ENCODE data around the gene DTX3. TPM values are rescaled to one million over a fixed set of nuclear protein-coding genes. Genes with fewer than 3 reads are reported as not detected.

Gene DTX3
- total RNA-seq, 1 donor from 2014 or later, result 43.7 TPM

GRCh38 chr12:57577981-57578758 is 26.5 kb upstream of the DTX3 start:
- H3K4me1 Mint-ChIP-seq (ENCODE audit: unreplicated experiment), result peaks cover 3% of the 10 kb centered on the region
- H3K27me3 Mint-ChIP-seq (ENCODE audit: unreplicated experiment), result peaks cover 14% of the 10 kb centered on the region
- no peak overlapping the region for H3K4me3 Mint-ChIP-seq (ENCODE audit: unreplicated experiment)
- no peak overlapping the region for H3K27ac Mint-ChIP-seq (ENCODE audit: unreplicated experiment)
- TF ChIP-seq CTCF (IDR thresholded peaks at IDR 0.05; ENCODE audit: unreplicated experiment), result no peak
- no peaks in the 10 kb centered on the region for H3K36me3 Mint-ChIP-seq (ENCODE audit: low read depth, unreplicated experiment)
- DNase-seq (ENCODE audit: low spot score), result no peak
- H3K9me3 Mint-ChIP-seq (ENCODE audit: unreplicated experiment), result no peaks in the 10 kb centered on the region

- no peaks in the 10 kb centered on the region for H3K9me3 Mint-ChIP-seq (ENCODE audit: unreplicated experiment)
- no peaks in the 10 kb centered on the region for H3K36me3 Mint-ChIP-seq (ENCODE audit: low read depth, unreplicated experiment)
- TF ChIP-seq CTCF (IDR thresholded peaks at IDR 0.05; ENCODE audit: unreplicated experiment), result no peak
- H3K27ac Mint-ChIP-seq (ENCODE audit: unreplicated experiment), result no peak overlapping the region
- peaks cover 13% of the 10 kb centered on the region for H3K27me3 Mint-ChIP-seq (ENCODE audit: unreplicated experiment)
- no peak overlapping the region for H3K4me3 Mint-ChIP-seq (ENCODE audit: unreplicated experiment)
- DNase-seq (ENCODE audit: low spot score), result no peak
- H3K4me1 Mint-ChIP-seq (ENCODE audit: unreplicated experiment), result peaks cover 7% of the 10 kb centered on the region
Measured at GRCh38 chr12:57579011-57579410, 25.6 kb upstream of the DTX3 start.

GRCh38 chr12:57579677-57580465 is 24.8 kb upstream of the DTX3 start:
- H3K27ac Mint-ChIP-seq (ENCODE audit: unreplicated experiment), result no peak overlapping the region
- DNase-seq (ENCODE audit: low spot score), result no peak
- H3K4me1 Mint-ChIP-seq (ENCODE audit: unreplicated experiment), result peaks cover 7% of the 10 kb centered on the region
- no peaks in the 10 kb centered on the region for H3K36me3 Mint-ChIP-seq (ENCODE audit: low read depth, unreplicated experiment)
- H3K27me3 Mint-ChIP-seq (ENCODE audit: unreplicated experiment), result peaks cover 12% of the 10 kb centered on the region
- H3K9me3 Mint-ChIP-seq (ENCODE audit: unreplicated experiment), result no peaks in the 10 kb centered on the region
- TF ChIP-seq CTCF (IDR thresholded peaks at IDR 0.05; ENCODE audit: unreplicated experiment), result no peak
- no peak overlapping the region for H3K4me3 Mint-ChIP-seq (ENCODE audit: unreplicated experiment)

- Mint-ChIP-seq H3K4me1 (ENCODE audit: unreplicated experiment) (peaks cover 7% of the 10 kb centered on the region), H3K4me3 (ENCODE audit: unreplicated experiment) (no peak overlapping the region), H3K27ac (ENCODE audit: unreplicated experiment) (no peak overlapping the region), H3K27me3 (ENCODE audit: unreplicated experiment) (peaks cover 9% of the 10 kb centered on the region), H3K9me3 (ENCODE audit: unreplicated experiment) (no peaks in the 10 kb centered on the region), H3K36me3 (ENCODE audit: low read depth, unreplicated experiment) (no peaks in the 10 kb centered on the region)
- no peak for DNase-seq (ENCODE audit: low spot score)
- TF ChIP-seq CTCF (IDR thresholded peaks at IDR 0.05; ENCODE audit: unreplicated experiment), result no peak
Measured at GRCh38 chr12:57580466-57580795, 24.2 kb upstream of the DTX3 start.

GRCh38 chr12:57581802-57582201 is 22.8 kb upstream of the DTX3 start:
- no peak overlapping the region for H3K27ac Mint-ChIP-seq (ENCODE audit: unreplicated experiment)
- H3K4me1 Mint-ChIP-seq (ENCODE audit: unreplicated experiment), result peaks cover 7% of the 10 kb centered on the region
- peaks cover 8% of the 10 kb centered on the region for H3K27me3 Mint-ChIP-seq (ENCODE audit: unreplicated experiment)
- no peak for TF ChIP-seq CTCF (IDR thresholded peaks at IDR 0.05; ENCODE audit: unreplicated experiment)
- H3K4me3 Mint-ChIP-seq (ENCODE audit: unreplicated experiment), result no peak overlapping the region
- no peak for DNase-seq (ENCODE audit: low spot score)
- H3K36me3 Mint-ChIP-seq (ENCODE audit: low read depth, unreplicated experiment), result no peaks in the 10 kb centered on the region
- no peaks in the 10 kb centered on the region for H3K9me3 Mint-ChIP-seq (ENCODE audit: unreplicated experiment)
